Astrocyte of the cerebellum (primary cell): Measurements from ENCODE around the gene CDH12.

Source experiments
- DNase-seq: peaks from one replicate; pipeline ENCODE4 v3.0.0-alpha.2; 2011; ENCODE audit warnings: low read depth
- H3K4me3 ChIP-seq: 2 replicates; pipeline ENCODE4 v1.5.1; 2011; ENCODE audit warnings: mild to moderate bottlenecking, low read depth, low read length, moderate library complexity
- in situ Hi-C: cut with HindIII; loops from 2 replicates; pipeline ENCODE4 v1.10.0; 2017; ENCODE audit warnings: low sequenced_read_pairs
- TF ChIP-seq, protein P1 (sequence below): IDR thresholded peaks from 2 replicates; pipeline ENCODE4 v1.5.1; 2012; ENCODE audit warnings: low read length, low read depth, moderate library complexity, mild to moderate bottlenecking; ENCODE audit errors: missing control alignments

The CDH12 gene

GRCh38 chr5:22710660-22711059, 142.5 kb downstream of the CDH12 start:
- no peak overlapping the region for H3K4me3 ChIP-seq
- TF ChIP-seq, protein P1, sequence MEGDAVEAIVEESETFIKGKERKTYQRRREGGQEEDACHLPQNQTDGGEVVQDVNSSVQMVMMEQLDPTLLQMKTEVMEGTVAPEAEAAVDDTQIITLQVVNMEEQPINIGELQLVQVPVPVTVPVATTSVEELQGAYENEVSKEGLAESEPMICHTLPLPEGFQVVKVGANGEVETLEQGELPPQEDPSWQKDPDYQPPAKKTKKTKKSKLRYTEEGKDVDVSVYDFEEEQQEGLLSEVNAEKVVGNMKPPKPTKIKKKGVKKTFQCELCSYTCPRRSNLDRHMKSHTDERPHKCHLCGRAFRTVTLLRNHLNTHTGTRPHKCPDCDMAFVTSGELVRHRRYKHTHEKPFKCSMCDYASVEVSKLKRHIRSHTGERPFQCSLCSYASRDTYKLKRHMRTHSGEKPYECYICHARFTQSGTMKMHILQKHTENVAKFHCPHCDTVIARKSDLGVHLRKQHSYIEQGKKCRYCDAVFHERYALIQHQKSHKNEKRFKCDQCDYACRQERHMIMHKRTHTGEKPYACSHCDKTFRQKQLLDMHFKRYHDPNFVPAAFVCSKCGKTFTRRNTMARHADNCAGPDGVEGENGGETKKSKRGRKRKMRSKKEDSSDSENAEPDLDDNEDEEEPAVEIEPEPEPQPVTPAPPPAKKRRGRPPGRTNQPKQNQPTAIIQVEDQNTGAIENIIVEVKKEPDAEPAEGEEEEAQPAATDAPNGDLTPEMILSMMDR = no peak
- no peak for DNase-seq
- in situ Hi-C loops = no loop called here

GRCh38 chr5:22709743-22710142, 143.4 kb downstream of the CDH12 start:
- DNase-seq = no peak
- in situ Hi-C loops = no loop called here
- no peak overlapping the region for H3K4me3 ChIP-seq
- TF ChIP-seq, protein P1 = no peak

DNA sequence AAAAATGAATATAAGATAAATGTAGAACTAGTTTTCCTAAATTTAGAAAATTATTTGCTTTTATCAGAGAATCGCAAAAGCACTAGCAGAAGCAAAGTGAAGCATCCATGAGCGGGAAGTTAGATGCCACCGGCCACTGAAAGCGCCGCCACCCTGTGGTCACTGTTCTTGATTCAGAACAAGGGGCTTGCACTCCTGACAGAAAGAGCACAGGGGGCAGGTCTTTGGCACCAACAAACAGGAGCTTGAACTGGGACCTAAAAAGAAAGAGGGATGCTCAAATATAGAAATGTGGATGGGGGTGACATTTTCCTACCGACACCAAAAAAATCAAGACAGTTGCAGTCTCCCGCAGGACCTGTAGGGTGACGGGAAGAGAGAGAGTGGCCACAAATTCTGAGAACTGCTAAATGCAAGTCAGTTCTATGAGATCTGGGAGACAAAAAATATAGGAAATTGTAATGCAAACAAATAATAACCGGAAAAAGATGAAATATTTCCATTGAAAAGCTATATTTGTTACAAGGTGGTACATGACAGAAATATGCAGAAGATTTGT, 144.3 kb downstream of the CDH12 start:
- TF ChIP-seq, protein P1 = no peak
- H3K4me3 ChIP-seq = no peak overlapping the region
- DNase-seq = no peak
- in situ Hi-C loops = no loop called here

DNA sequence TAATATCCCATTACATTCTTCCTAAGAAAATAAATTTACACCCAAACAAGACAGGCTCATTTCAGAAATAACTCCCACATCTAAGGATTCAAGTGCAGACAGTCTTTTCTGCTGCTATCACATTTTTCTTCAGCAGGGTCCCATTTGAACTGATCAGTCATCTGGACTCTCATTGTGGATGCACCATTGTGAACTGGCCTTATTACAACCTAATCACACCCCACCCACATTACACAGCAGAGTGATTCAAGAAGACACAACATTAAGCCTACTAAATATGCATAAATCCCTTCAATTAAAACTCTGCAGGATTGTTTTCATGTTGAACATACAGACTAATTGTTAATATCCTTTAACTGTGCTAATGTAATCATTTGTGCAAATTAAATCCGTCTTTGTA, 146.2 kb downstream of the CDH12 start:
- no peak for DNase-seq
- in situ Hi-C loops = no loop called here
- H3K4me3 ChIP-seq = no peak overlapping the region
- TF ChIP-seq, protein P1 = no peak

GRCh38 chr5:22699319-22699718, 153.8 kb downstream of the CDH12 start:
- DNase-seq = no peak
- TF ChIP-seq, protein P1 = no peak
- no peak overlapping the region for H3K4me3 ChIP-seq
- in situ Hi-C loops = no loop called here

DNA sequence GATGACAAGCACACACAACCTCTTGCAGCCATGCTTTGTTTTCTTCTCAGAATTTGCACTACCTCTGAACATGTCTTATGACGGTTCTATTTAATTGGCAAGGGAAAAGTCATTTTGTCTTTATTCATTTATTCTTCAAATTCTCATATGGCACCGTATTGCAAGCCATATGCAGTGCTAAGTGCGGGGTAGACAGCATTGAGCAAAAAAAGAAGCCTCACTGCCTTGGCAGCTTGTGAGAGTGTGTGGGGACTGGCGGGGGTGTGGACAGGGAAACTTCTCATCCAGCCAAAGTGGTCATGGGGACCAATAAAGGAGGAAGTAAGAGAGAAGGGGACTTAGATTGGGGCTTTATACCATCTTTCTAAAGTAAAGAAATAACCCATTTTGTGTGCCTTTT, 160.0 kb downstream of the CDH12 start:
- H3K4me3 ChIP-seq = no peak overlapping the region
- in situ Hi-C loops = no loop called here
- TF ChIP-seq, protein P1 = no peak
- no peak for DNase-seq
